DOHH2 (cell line): ENCODE results near the gene EFCAB7.

Source experiments
- H3F3A ChIP-seq: fragments of 200-600 bp; sonication (generic), shearing (Covaris generic); 2 replicates; pipeline ENCODE4 v1.6.0; 2016; ENCODE audit warnings: antibody characterized with exemption, mild to moderate bottlenecking; ENCODE audit not compliant: control insufficient read depth, insufficient read depth
- H3K27ac ChIP-seq: fragments of 200-600 bp; sonication (generic); 2 replicates; pipeline ENCODE4 v1.5.1; 2014; ENCODE audit warnings: low read depth, mild to moderate bottlenecking, low read length, moderate library complexity
- H3K27me3 ChIP-seq: fragments of 200-600 bp; sonication (generic); 2 replicates; pipeline ENCODE4 v1.6.1; 2014; ENCODE audit warnings: mild to moderate bottlenecking, low read length, mixed read lengths; ENCODE audit not compliant: control insufficient read depth
- H3K36me3 ChIP-seq: fragments of 200-600 bp; sonication (generic); 2 replicates; pipeline ENCODE4 v1.6.1; 2014; ENCODE audit warnings: mild to moderate bottlenecking, low read length, moderate library complexity, mixed read lengths; ENCODE audit not compliant: control insufficient read depth
- H3K4me1 ChIP-seq: fragments of 200-600 bp; sonication (generic); 2 replicates; pipeline ENCODE4 v1.6.1; 2014; ENCODE audit warnings: mild to moderate bottlenecking, low read length, mixed read lengths; ENCODE audit not compliant: control insufficient read depth
- H3K4me2 ChIP-seq: fragments of 200-600 bp; sonication (generic); 2 replicates; pipeline ENCODE4 v1.6.0; 2014; ENCODE audit warnings: mild to moderate bottlenecking, low read length, moderate library complexity
- H3K4me3 ChIP-seq: fragments of 200-600 bp; sonication (generic); 2 replicates; pipeline ENCODE4 v1.5.1; 2014; ENCODE audit warnings: mild to moderate bottlenecking, low read length, mixed read lengths
- H3K79me2 ChIP-seq: fragments of 200-600 bp; sonication (generic); 2 replicates; pipeline ENCODE4 v1.6.1; 2014; ENCODE audit warnings: mild to moderate bottlenecking, low read length, mixed read lengths; ENCODE audit not compliant: control insufficient read depth
- H3K9me2 ChIP-seq: fragments of 200-600 bp; sonication (generic); replicated peaks from 2 replicates; pipeline ENCODE4 v1.6.1; 2014; ENCODE audit warnings: mild to moderate bottlenecking, low read length, mixed read lengths; ENCODE audit not compliant: control insufficient read depth
- H3K9me3 ChIP-seq: fragments of 200-600 bp; sonication (generic); 2 replicates; pipeline ENCODE4 v1.6.1; 2014; ENCODE audit warnings: antibody characterized with exemption, low read length, mixed read lengths; ENCODE audit not compliant: control insufficient read depth, insufficient read depth
- H4K20me1 ChIP-seq: fragments of 200-600 bp; sonication (generic); 2 replicates; pipeline ENCODE4 v1.6.0; 2014; ENCODE audit warnings: low read depth, mild to moderate bottlenecking, antibody characterized with exemption, low read length, moderate library complexity; ENCODE audit not compliant: control insufficient read depth, insufficient read depth
- CTCF ChIP-seq: fragments of 200-600 bp; sonication (generic); IDR thresholded peaks from one replicate; pipeline ENCODE4 v1.5.1; 2014; ENCODE audit warnings: antibody characterized with exemption, mild to moderate bottlenecking, low read depth, low read length; ENCODE audit not compliant: poor library complexity, severe bottlenecking
- EZH2phosphoT487 ChIP-seq: fragments of 200-600 bp; sonication (generic); IDR thresholded peaks from 2 replicates; pipeline ENCODE4 v1.6.1; 2017; ENCODE audit warnings: borderline replicate concordance, mild to moderate bottlenecking, antibody characterized with exemption, low read length, moderate library complexity, mixed read lengths

Gene EFCAB7

GRCh38 chr1:63601061-63601460 lies 77.7 kb downstream of the EFCAB7 start:
- H3K4me2 ChIP-seq, result no peak overlapping the region
- no peaks in the 10 kb centered on the region for H3F3A ChIP-seq
- H3K27ac ChIP-seq, result no peak overlapping the region
- no peak overlapping the region for H3K4me3 ChIP-seq
- peaks cover 3% of the 10 kb centered on the region; the same call in 1 of the 2 replicates for H3K36me3 ChIP-seq
- H3K9me3 ChIP-seq, result no peaks in the 10 kb centered on the region
- H4K20me1 ChIP-seq, result no peaks in the 10 kb centered on the region
- peaks cover 37% of the 10 kb centered on the region for H3K79me2 ChIP-seq
- TF ChIP-seq EZH2phosphoT487 (no peak), CTCF (no peak)
- H3K4me1 ChIP-seq, result no peaks in the 10 kb centered on the region
- no peaks in the 10 kb centered on the region for H3K9me2 ChIP-seq
- H3K27me3 ChIP-seq, result no peaks in the 10 kb centered on the region

GRCh38 chr1:63601463-63601862 lies 78.1 kb downstream of the EFCAB7 start:
- H3K4me2 ChIP-seq, result no peak overlapping the region
- H3K27me3 ChIP-seq, result no peaks in the 10 kb centered on the region
- H3K4me3 ChIP-seq, result no peak overlapping the region
- H3K27ac ChIP-seq, result no peak overlapping the region
- H3F3A ChIP-seq, result no peaks in the 10 kb centered on the region
- TF ChIP-seq EZH2phosphoT487, result no peak
- TF ChIP-seq CTCF, result no peak
- no peaks in the 10 kb centered on the region for H3K9me2 ChIP-seq
- H3K9me3 ChIP-seq, result no peaks in the 10 kb centered on the region
- peaks cover 37% of the 10 kb centered on the region for H3K79me2 ChIP-seq
- no peaks in the 10 kb centered on the region for H4K20me1 ChIP-seq
- H3K36me3 ChIP-seq, result peaks cover 3% of the 10 kb centered on the region; the same call in 1 of the 2 replicates
- no peaks in the 10 kb centered on the region for H3K4me1 ChIP-seq

GRCh38 chr1:63601912-63602311 lies 78.6 kb downstream of the EFCAB7 start:
- Histone ChIP-seq H4K20me1 (no peaks in the 10 kb centered on the region), H3K27ac (no peak overlapping the region), H3F3A (no peaks in the 10 kb centered on the region), H3K4me1 (no peaks in the 10 kb centered on the region), H3K9me3 (no peaks in the 10 kb centered on the region), H3K4me3 (no peak overlapping the region), H3K36me3 (peaks cover 3% of the 10 kb centered on the region; the same call in 1 of the 2 replicates), H3K79me2 (peaks cover 35% of the 10 kb centered on the region), H3K27me3 (no peaks in the 10 kb centered on the region), H3K9me2 (no peaks in the 10 kb centered on the region), H3K4me2 (no peak overlapping the region)
- TF ChIP-seq CTCF (no peak), EZH2phosphoT487 (no peak)

GRCh38 chr1:63602629-63603028 lies 79.3 kb downstream of the EFCAB7 start:
- H3K79me2 ChIP-seq, result peaks cover 31% of the 10 kb centered on the region
- no peaks in the 10 kb centered on the region for H3K9me3 ChIP-seq
- H3K4me3 ChIP-seq, result no peak overlapping the region
- H3K27ac ChIP-seq, result no peak overlapping the region
- no peaks in the 10 kb centered on the region for H3K4me1 ChIP-seq
- TF ChIP-seq EZH2phosphoT487 (no peak), CTCF (no peak)
- H3F3A ChIP-seq, result no peaks in the 10 kb centered on the region
- H3K36me3 ChIP-seq, result no peaks in the 10 kb centered on the region
- H3K9me2 ChIP-seq, result no peaks in the 10 kb centered on the region
- H3K27me3 ChIP-seq, result no peaks in the 10 kb centered on the region
- H3K4me2 ChIP-seq, result no peak overlapping the region
- no peaks in the 10 kb centered on the region for H4K20me1 ChIP-seq
